ENCODE measurements around the gene KIAA1755.

The KIAA1755 gene

DNA sequence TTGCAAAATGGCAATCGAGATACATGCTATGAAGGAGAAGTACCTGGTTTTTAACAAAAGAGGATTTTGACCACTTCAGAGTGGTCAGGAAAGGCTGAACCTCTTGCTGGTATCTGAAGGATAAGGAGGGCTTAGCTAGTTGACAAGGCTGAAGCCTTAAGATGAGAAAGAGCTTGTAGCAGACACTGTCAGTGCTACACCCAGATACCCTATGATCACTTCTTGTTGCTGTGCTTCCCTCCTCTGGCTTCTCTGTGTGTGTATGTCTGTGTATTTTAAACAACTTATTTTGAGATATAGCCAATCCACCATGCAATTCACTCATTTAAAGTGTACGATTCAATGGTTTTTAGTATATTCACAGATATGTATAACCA, 56.6 kb downstream of the KIAA1755 start:
- DNase-seq (ENCODE audit: low read depth), result no peak

DNA sequence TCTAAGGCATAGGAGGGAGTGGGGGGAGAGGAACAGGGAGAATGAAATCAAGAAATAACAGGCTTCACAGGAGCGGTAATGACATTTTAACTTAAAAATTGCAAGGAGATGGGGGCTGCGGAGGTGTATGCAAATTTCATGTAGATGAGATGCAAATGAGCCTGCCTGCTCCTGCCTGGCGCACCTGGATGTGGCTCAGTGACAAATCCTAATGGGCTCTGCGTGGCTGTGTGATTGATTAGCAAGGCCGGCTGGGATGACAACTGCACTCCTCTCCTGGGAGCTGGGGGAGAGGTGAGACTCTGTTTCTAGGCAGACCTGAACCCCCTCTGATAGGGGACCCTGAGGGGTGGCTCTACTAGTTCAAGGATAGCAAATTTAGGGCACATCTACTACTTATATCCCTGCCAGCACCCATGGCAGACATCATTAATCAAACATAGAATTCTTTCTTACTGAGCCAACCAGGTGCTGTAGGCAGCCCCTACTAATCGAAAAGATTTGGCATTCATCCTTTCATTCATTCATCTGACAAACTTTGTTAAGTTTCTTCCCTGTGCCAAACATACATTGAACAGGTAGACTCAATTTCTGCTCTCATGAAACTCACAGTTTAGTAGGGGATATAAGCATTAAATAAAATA, 57.1 kb downstream of the KIAA1755 start:
- DNase-seq (ENCODE audit: low read depth), result no peak

GRCh38 chr20:38202982-38203293, 57.6 kb downstream of the KIAA1755 start:
- DNase-seq (ENCODE audit: low read depth), result no peak

DNA sequence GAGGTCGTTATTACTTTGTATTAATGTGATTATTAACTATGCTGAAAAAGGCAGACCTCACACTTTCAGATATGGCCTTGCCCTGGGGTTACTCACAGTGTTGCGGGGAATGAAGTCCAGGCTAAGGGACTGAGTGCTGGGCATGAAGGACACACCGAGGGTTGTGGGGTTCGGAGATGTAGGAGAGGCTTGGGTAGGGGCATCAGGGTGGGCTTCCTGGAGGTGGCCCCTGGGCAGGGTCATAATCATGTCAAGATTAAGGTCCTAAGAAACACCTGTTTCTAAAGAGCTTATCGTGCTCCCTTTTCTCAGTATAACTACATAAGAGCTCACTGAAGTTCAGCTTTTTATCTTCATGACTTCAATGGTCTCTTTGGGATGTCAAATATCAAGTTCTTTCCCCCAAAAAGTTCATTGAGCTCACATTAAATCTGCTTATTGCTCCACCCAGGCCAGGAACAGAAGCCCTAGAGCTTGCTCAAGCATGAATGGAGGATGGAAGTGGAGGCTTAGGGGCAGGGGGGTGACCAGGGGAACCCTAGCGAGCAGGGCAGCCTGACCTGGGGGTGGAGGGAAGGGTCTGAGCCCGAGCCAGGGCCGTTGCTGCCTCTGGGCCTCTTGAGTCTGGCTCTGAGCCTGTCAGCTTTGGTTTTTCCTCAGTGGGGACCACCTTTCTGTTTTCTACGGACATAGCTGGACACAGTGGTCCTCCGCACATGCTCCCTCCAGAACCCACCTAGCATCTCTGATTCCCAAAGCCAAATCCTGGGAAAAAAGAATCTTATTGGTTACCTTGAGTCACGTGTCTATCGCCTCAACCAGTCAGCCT, 58.2 kb downstream of the KIAA1755 start:
- no peak for DNase-seq (ENCODE audit: low read depth)

GRCh38 chr20:38201356-38201755, 59.2 kb downstream of the KIAA1755 start:
- DNase-seq (ENCODE audit: low read depth), result no peak

DNA sequence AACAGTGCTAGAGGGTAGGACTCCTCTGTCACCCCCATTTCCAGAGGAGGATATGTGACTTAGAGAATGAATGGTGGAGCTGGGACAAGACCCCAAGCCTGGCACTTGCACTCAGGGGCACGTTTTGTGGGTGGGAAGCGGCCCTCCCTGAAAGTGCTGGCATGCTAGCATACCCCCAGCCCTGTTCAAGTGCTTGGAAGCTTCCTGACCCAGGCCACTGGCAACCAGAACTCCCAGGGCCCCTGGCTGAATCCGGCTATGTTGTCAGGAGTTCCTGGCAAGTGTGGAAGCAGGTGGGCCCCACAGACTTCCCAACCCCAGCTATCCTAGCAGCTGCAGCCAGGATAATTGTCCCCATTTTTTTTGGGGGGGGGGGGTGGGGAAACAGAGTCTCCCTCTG, 59.9 kb downstream of the KIAA1755 start:
- no peak for DNase-seq (ENCODE audit: low read depth)

- no peak for DNase-seq (ENCODE audit: low read depth)
Measured at GRCh38 chr20:38199501-38200390, 60.8 kb downstream of the KIAA1755 start.

DNA sequence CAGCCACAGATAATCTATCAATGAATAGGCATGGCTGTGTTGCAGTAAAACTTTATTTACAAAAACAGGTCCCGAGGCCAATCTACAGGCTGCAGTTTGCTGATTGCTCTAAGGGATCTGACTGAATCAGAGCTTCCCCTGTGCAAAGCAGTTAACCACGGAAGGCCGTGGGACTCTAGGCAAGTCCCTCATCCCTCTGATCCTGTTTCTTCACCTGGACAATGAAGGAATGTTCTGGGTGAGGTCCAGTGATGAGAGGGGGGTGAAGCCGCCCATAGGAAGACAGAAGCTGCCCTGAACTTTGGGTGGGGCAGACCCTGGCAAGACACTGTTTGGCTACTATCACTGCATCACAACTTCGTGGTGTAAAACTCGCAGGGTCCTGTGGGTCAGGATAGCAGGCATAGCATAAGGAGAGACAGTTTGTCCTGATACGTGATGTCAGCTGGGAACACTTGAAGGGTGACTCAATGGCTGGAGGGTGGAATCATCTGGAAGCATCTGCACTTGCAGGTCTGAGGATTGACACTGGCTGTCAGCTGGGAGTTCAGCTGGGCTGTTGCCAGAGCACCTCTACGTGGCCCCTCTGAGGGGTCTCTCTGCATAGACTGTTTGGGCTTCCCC, 62.2 kb downstream of the KIAA1755 start:
- no peak for DNase-seq (ENCODE audit: low read depth)

- no peak for DNase-seq (ENCODE audit: low read depth)
Measured at GRCh38 chr20:38197619-38198018, 62.9 kb downstream of the KIAA1755 start.

DNA sequence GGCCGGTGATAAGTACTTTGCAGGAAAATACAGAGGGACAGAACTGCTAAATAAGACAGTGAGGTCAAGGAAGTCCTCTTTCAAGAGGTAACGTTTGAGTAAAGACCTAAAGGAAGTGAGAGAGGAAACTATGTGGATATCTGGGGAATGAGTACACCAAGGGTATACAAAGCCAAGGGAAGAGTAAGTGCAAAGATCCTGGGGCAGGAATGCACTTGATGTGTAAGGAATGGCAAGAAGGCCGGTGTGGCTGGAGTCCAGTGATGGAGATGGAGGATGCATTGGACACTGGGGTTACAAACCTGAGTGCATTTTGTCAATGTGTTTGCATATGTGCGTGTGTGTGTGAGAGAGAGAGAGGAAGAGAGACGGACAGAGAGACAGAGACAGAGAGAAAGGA, 63.3 kb downstream of the KIAA1755 start:
- DNase-seq (ENCODE audit: low read depth), result no peak

GRCh38 chr20:38196592-38196991, 63.9 kb downstream of the KIAA1755 start:
- no peak for DNase-seq (ENCODE audit: low read depth)

DNA sequence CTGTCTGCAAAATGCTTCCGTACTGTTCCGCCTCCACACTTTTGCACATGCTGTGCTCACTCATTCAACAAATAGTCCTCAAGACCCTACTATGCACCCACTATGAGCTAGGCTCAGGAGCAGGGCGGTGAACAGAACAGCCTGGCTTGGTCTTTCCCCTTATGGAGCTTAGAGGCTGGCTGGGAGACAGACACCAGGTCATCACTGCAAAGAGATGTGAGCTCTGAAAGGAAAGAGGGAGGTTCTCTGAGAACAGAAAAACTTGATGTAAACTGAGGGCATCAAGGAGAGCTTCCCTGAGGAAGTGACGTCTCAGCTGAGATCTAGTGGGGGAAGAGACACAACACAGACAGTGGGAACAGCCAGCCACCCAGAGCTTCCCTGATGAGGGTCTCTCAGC, 64.5 kb downstream of the KIAA1755 start:
- no peak for DNase-seq (ENCODE audit: low read depth)

- DNase-seq (ENCODE audit: low read depth), result no peak
Measured at GRCh38 chr20:38195521-38195920, 65.0 kb downstream of the KIAA1755 start.

GRCh38 chr20:38194971-38195504, 65.5 kb downstream of the KIAA1755 start:
- DNase-seq (ENCODE audit: low read depth), result no peak

DNA sequence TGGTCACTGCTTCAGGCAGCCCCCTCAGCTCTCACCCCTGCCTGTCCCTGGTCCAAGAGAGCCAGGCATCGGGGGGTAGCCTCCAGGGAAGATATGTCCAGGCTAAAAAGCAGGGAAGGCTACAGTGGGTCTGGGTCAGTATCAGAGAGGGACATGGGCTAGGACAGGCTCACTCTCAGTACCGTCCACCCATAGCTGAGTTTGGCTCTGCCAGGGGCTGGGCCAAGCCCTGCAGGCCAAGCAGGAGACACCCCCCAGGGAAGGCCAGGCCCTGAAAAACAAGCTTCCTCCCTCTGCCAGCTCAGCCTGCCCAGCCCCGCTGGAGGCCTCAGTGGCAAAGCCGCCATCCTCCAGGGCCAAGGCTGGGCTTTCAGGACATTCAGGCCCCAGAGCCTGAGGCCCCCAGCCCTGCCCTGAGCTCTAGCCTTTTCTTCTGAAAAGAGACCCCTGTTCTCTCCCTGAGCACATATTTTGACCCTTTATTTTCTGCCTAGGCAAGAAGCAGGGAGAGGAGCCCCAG, 66.9 kb downstream of the KIAA1755 start:
- no peak for DNase-seq (ENCODE audit: low read depth)

- DNase-seq (ENCODE audit: low read depth), result no peak
Measured at GRCh38 chr20:38192323-38192885, 68.1 kb downstream of the KIAA1755 start.

- DNase-seq (ENCODE audit: low read depth), result no peak
Measured at GRCh38 chr20:38191654-38192053, 68.9 kb downstream of the KIAA1755 start.

DNA sequence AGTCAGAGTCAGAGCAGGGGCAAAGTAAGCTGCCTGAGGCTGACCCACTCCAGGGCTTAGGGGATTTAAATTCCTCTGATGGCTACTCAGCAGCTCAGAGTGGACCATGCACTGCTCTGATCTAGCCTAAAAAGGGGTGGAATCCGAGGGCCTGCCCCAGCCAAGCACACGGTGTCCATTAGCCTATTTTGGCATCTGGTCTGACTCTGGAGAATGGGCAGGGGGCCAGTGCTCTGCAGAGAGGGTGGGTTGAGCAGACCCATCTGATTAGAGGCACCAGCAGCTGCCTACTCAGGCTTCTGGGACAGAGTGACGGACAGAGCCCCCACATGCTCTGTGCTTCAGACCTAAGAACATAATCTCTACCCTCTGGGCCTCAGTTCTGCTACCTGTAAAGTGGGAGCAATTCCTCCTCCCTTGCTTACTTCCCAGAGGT, 69.6 kb downstream of the KIAA1755 start:
- no peak for DNase-seq (ENCODE audit: low read depth)

GRCh38 chr20:38190166-38190565, 70.4 kb downstream of the KIAA1755 start:
- DNase-seq (ENCODE audit: low read depth), result no peak

- no peak for DNase-seq (ENCODE audit: low read depth)
Measured at GRCh38 chr20:38187517-38187916, 73.0 kb downstream of the KIAA1755 start.

GRCh38 chr20:38186788-38187221, 73.7 kb downstream of the KIAA1755 start:
- no peak for DNase-seq (ENCODE audit: low read depth)
